Left renal pelvis (tissue), 4 donors: ENCODE results near the gene CLCN5. TPM values are rescaled to one million over a fixed set of nuclear protein-coding genes. Genes with fewer than 3 reads are reported as not detected.

Experiments used
- DNase-seq, 4 donors: peaks; one replicate each; pipeline ENCODE4 v3.0.0-alpha.2; 2013; ENCODE audit warnings: low read depth in 4 of 4, low spot score in 3 of 4
- polyA plus RNA-seq, 4 donors: library from polyadenylated mRNA; unstranded; fragments of 120-200 nt; gene quantifications; one replicate each; pipeline ENCODE4 v1.2.1, GENCODE V29; 2013; ENCODE audit not compliant: insufficient read length in 4 of 4

The CLCN5 gene
- 10 to 100 TPM; 46.1 to 86.8 (median 79.2) TPM for polyA plus RNA-seq

DNA sequence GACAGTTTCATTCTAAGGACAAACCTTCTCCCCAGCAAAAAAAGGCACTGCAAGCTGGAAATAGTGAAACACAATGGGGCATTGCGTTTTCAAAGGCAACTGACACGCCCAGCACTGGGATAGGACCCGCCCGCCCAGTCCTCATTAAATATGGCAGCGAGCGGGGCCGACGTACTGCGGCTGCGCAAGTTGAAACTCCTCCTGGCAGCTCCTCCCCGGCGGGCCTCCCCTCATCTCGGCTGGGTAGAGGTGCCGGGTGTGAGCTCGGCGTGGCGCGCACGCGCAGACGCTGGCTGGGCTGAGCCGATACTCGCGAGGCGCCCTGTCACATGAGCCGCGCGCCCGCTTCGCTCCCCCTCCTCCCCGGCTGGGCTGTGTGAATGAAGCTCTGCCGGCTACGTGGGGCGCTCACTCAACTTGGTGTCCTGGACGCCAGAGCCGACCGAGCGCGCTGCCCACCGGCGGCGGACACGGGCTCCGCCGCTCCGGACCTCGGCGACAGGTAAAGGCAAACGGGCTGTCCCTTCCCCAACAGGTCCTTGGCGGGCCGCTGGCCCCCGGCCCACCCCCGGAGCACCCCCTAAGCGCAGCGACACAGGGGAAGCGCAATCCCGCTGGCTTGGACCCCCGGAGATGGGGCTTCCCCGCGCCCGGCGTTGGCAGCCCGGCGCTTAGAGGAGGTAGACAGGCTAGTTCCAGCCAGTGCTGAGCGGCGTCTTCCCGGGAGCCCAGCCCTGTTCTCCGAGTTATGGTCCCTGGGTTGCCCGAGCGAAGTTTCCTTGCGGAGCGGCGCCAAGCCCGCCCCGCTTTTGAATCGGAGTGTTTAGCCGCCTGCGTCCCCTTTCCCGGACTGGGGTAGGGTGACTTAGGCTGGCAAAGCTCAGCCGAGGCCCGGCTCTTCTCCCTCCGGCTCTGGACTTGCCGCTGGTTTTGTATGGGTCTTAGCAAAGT is at the start of gene CLCN5:
CLCN5 (plus strand) TSS at position 306 of the 951 bp plus-strand sequence. CDS start 2,703 bp downstream, outside the sequence.
- DNase-seq: peak; percentile 82 to 88 (median 85)

DNA sequence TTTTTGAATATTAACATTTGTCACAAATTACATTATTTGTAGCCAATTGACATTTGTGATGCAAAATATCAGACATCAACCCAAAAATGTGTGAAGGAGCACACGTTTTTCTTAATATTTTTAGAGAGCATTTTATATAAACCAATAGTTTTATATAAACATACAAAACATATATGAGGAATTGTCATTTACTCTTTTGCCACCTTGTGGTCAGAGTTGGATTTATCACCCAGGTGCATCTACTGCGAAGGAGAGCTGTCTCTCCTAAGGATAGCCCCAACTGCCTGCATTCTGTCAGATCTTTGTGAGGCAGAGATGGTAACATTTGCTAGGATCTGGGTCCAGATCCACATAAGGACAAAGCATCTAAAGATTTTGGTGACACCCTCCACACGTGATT is 45.6 kb upstream of the CLCN5 start:
- DNase-seq: no peak

DNA sequence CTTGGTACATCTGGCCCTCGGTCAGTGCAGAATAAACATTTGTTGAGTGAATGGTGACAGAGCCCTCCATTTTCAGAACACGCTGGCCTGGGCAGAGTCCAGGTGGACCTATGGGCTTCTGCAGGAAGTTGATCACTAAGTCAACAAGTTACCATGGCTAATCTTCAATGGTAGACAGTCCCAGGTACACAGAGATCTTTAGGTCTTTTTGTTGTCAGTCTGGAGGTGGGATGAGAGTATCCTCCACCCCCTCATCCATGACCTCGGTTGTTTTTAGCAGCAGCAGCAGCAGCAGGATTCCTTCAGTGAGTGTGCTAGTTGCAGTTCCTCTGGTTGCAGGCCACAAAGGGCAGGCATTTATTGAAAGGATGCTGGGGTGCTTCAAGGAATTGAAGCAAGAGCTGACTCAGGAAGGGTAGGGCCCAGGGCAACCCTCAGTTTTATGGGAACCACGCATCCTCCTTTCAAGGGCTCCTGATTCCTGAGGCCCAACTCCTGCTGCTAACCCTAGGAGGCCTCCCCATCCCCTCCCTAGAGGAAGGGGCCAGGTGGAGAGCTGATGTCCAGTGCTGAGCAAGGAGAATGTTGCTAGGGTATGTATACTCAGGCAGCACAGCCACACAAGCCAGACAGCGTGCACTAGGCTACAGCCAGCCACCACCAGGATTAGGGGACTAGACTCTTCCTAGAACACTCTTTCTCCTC is 44.8 kb upstream of the CLCN5 start:
- no peak for DNase-seq

DNA sequence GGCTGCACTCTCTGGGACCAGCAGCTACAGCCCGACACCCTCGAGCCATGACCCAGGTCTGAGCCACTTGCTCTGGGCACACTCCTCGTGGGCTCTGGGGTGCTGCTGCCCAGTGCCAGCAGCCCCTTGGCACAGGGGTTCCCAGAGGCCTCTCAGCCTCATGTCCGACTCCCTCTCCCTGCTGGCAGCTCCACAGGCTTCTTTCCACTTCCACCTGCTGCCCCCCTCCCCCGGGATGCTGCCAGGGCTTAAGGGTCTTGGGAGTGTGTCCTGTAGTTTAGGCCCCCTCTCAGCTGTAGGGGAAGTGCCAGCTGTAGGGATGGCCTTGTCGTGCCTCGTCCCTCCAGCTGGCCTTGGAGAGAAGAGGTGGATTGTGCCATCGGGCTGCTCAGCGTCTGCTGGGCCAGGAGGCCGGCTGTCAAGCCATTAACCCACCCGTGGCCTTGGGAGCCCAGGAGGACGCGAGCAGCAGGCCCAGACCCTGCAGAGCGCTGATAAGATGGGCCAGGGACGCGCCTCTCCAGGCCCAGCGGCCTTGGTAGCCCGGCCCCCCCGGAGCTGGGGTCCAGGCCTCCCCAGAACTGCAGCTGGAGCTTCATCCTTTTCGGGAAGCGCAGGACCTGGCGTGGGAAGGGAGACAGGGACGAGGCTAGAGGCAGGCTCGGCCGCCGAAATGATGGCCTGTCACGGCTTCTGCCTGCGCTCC is 44.1 kb upstream of the CLCN5 start:
- no peak for DNase-seq

DNA sequence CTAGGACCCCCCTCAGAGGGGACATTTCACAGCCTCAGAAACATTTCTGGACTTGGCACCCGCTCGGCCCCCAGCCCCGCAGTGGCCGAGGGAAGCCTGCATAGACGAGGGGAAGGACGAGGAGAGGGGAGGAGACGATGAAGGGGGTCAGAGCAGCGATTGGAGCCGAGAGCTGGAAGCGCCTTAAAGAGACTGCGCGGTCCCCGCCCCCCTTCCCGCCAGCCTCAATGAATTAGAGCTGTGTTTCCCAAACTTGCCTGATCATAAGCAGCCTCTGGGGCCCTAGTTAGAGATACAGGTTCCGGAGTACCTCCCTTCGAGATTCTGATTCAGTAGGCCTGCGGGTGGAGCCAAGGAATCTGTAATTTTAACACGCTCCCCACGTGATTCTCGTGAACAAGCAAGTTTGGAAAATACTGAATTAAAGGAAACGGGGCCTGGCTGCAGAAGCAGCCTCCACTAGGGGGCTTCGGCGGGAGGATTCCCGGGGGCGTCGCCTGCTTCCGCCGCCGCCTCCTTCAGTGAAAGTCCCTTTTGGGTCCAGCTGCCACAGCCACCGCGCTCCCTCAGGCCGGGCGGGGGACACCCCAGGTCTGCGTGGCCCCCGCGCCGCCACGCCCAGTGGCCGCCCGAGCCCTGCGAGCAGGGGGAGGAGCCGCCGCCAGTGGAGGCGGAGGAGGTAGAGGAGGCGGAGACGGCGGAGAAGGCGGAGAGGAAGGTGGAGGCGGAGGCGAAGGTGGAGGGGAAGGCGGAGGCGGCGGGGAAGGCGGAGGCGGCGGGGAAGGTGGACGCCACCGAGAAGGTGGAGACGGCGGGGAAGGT is 43.4 kb upstream of the CLCN5 start, which contains the start of gene USP27X:
USP27X (plus strand) TSS at position 651 of the 822 bp plus-strand sequence. CDS start 824 bp downstream, outside the sequence.
- peak; percentile 57 to 68 (median 62) for DNase-seq

DNA sequence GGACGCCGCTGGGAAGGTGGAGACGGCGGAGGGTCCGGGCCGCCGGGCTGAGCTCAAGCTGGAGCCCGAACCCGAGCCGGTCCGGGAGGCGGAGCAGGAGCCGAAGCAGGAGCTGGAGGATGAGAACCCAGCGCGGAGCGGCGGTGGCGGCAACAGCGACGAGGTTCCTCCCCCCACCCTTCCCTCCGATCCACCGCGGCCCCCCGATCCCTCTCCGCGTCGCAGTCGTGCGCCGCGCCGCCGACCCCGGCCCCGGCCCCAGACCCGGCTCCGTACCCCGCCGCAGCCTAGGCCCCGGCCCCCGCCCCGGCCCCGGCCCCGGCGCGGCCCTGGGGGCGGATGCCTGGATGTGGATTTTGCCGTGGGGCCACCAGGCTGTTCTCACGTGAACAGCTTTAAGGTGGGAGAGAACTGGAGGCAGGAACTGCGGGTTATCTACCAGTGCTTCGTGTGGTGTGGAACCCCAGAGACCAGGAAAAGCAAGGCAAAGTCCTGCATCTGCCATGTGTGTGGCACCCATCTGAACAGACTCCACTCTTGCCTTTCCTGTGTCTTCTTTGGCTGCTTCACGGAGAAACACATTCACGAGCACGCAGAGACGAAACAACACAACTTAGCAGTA is 42.6 kb upstream of the CLCN5 start:
- no peak for DNase-seq

DNA sequence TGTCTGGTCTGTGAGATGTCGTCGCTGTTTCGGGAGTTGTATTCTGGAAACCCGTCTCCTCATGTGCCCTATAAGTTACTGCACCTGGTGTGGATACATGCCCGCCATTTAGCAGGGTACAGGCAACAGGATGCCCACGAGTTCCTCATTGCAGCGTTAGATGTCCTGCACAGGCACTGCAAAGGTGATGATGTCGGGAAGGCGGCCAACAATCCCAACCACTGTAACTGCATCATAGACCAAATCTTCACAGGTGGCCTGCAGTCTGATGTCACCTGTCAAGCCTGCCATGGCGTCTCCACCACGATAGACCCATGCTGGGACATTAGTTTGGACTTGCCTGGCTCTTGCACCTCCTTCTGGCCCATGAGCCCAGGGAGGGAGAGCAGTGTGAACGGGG is 41.7 kb upstream of the CLCN5 start:
- DNase-seq: no peak

DNA sequence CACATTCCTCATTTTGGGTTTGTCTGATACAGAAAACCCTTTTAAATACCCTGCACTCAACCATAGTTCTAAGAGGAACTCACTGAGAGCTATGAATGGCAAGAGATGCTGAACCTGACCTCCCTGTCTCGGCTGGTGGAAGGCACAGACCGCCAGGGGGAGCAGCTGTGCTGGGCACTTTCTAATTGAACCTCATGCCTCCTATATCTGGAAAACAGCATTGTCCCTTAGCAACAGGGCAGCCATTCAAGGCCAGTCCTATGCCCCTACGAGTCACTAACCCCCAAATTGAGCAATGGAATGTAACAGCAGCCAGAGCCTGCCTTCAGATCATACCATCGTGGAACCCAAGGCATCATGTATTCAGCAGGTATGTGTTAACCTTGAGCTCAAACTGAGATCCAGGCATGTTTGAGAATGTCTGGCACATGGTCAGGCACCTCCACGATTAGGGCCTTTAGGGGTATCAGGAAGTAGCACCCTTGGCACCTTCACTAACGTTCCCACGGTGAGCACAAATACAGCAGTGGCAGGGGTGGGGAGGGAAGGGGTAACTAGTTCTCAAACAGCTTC is 38.0 kb upstream of the CLCN5 start:
- DNase-seq: no peak

DNA sequence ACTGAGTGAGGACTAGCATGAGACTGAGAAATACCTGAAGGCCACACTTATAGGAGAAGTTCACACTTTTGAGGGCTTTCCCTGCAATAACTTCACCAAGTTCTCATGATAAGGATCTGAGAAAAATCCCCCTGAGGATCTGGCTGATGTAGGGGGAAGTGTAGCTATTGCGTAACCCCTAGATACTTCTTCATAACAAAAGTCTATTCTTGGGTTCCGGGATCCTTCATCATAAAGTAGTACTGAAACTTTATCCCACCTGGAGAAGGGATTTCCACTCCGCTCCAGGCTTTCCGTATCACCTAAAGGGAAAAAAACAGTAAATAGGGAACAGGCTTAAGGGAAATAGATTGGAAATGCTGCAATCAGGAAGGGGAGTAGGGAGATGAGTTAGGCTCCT is 29.9 kb upstream of the CLCN5 start:
- no peak for DNase-seq

DNA sequence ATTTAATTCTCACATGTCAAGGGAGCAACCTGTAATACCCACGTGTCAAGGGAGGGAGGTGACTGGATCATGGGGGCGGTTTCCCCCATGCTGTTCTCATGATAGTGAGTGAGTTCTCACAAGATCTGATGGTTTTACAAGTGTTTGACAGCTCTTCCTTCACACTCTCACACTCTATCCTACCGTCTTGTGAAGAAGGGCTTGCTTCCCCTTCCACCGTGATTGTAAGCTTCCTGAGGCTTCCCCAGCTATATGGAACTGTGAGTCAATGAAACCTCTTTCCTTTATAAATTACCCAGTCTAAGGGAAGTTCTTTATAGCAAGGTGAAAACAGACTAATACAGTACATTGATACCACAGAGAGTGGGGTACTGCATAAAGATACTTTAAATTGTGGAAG is 25.4 kb upstream of the CLCN5 start:
- no peak for DNase-seq

DNA sequence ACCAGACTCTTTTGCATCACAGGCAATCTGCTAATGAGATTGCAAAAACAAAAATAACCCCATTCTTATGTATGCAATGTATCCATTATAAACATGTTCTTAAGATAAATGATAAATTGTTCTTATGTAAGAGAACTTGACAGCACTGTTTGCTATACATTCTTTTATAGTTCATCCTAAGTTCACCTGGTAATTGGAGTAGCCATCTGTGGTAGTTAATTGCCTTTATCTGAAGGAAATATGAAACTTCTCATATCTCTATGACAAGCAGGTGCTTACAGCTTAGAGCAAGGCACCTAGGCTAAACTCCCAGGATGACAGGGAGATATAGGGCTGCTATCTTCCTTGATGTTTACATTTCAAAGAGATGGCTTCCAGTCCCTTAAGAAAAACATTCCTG is 21.3 kb upstream of the CLCN5 start:
- no peak for DNase-seq

DNA sequence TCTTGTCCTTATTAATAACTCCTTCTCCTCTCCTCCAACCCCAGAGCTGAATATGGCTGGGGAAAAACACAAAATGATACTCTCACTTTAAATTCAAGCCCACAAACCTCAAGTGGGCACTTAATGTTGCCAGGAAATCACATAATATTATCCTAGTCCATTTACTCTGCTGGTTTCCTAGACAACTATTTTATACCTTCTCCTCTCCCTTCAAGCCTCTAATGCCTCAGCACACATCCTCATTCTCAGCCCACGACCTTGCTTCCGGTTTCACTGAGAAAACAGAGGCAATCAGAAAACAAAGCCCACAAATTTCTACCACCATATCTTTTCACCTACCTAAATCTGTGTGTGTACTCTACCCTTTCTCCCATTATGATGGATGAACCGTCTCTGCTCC is 12.1 kb upstream of the CLCN5 start:
- no peak for DNase-seq

DNA sequence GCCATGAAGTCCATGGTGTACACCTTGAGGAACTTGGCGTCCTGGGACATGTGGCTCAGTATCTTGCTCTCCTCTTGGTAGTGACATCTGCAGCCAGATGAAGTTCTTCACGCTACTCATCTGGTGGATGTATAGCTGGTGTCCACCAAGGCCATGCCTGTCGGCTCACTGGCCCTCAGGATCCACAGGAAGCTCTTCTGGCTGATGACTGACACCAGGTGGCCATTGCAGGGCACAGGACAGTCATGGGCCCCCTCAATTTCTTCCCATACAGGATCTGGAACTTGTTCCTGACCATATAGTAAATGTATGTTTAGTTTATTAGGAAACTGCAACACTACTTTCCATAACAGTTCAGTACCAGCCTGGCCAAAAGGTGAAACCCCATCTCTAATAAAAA is 10.3 kb upstream of the CLCN5 start:
- DNase-seq: no peak

DNA sequence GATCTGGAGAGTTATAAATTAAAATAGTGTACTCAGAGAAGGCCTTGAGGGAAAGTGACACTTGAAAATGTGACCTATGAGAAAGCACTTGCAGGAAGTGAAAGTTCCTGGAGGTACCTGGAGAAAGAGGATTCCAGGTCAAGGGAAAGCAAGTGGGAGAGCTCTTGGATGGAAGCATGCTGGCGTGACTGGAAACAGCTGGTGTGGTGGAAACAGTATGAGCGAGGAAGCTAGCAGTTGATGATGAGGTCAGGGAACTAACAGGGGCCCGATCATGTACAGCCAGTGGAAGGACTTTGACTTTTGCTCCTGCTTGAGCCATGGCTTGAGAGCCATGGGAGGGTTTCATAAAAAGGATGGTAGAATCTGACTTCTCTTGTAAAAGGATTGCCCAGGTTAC is 9.5 kb upstream of the CLCN5 start:
- DNase-seq: no peak

DNA sequence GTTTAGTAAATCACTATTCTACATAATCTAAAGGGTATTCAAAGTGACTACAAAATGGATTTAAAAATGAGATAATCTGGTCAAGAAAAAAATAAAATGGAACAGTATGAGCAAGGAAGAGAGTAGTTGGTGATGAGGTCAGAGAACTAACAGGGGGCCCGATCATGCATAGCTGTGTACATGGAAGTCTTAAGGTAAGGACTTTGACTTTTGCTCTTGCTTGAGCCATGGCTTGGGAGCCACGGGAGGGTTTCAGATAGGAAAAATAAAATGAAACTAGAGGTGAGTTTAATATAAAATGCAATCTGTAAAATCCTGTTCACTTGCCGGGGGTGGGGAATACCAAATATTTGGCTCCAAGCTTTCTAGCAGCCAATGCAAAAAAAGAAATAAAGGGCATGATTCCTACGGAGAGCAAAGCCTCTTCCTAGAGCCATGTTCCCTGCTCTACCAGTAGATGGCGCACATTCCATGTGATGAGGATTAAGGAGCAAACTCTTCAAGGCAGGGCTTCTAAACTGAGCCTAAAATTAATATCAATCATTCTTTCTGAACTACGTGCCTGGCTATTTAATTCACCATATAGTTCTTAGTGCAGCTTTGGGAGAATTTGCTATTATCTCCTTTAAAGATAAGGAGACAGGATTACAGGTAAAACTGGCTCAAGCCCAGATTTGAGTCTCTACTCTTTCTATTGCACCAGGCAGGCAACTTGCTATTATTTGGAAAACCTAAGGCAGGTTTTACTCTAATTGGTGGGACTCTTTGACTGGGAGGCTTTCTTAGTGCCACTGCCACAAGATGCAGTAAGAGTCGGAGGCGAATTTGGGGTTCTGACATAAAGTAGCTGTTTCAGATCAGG is 6.8 kb upstream of the CLCN5 start:
- no peak for DNase-seq

DNA sequence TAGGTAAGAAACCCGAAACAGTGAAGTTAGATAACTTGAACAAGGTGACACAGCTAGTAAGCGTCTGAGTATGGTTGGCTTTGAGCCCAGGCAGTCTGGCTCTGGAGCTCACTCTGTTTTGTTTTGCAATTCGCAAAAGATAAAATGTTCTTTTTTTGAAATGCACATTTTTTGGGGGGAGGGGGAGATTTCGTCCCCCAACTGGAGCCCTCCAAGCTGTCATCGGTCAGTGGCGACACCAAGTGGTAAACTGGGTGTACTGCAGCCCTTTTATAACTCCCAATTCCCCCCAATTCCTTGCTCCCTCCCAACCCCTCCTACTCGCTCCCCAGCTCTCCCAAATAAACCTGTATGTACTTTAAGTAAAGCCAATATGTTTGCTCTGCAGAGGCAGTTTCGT is 2.8 kb upstream of the CLCN5 start:
- DNase-seq: no peak

DNA sequence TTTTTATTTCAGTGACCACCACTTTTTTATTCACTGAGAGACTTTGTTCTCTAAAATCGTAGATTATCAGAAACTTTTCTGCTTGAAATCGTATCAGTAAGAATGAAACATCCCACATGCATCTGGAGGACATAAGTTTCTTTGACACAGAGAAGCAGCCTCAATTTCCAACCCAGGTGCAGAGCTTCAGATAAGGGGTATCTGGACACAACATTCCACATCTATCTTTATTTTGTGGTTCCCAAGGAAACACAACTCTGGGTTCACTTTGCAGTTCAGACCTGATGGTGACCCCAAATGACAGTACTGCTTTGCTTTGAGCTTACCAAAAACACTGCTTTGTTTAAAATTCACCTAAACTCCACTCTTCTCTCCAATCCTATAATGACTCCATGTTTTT is 1.3 kb upstream of the CLCN5 start:
- DNase-seq: no peak

DNA sequence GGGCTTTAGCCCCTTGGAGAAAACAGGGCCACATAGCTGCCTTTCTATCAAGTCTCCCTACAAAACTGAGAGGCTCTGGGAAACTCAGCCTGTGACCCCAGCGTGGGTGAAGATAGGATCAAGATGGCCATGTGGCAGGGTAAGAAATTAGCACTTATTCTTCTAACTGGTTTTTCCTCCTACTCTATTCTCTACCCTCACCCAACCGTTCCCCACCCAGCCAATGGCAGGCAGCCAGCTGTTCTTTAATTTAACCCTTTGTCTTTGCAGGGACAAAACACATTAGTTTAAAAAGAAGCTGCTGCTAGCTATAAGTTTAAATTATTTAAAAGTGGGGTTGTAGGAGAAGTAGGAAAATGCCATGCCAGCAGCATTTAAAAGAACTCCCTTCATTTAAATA is 2.8 kb downstream of the CLCN5 start:
- DNase-seq: no peak
